Heart right ventricle (tissue), 16 donors: Measurements from ENCODE around the gene TTC36. TPM values are rescaled to one million over a fixed set of nuclear protein-coding genes. Genes with fewer than 3 reads are reported as not detected.
A peak's percentile ranks its signal among the peaks of the same experiment; 100 is the strongest.
"Not testable (repeated sequence)": the region's sequence is repeated elsewhere in the genome, so short reads cannot be mapped to it uniquely, and the experiment has no call there.

Experiments
- ATAC-seq, 8 donors: fragments of 200-7000 bp; cut with Tn5 transposase; one replicate each; pipeline ENCODE4 v1.9.1; 2020; ENCODE audit warnings: mild to moderate bottlenecking in 8 of 8, moderate library complexity in 8 of 8, moderate number of reproducible peaks in 1 of 8
- DNase-seq, 2 donors: peaks; one replicate each; pipeline ENCODE4 v3.0.0-alpha.2; 2020
- H3K27ac ChIP-seq, 10 donors: fragments of 200-600 bp; sonication (generic) in 2 of 10; one replicate each; pipeline versions ENCODE4 v1.5.0 to v1.8.0; 2020 to 2022; ENCODE audit warnings: mild to moderate bottlenecking in 3 of 10
- H3K27me3 ChIP-seq, 7 donors: fragments of 200-600 bp; one replicate each; pipeline ENCODE4 v1.8.0; 2021 to 2022; ENCODE audit warnings: mild to moderate bottlenecking in 2 of 7
- H3K36me3 ChIP-seq, 9 donors: fragments of 200-600 bp; sonication (generic) in 1 of 9; one replicate each; pipeline versions ENCODE4 v1.5.0 to v1.8.0; 2020 to 2022; ENCODE audit warnings: mild to moderate bottlenecking in 2 of 9
- H3K4me1 ChIP-seq, 9 donors: fragments of 200-600 bp; sonication (generic) in 1 of 9; one replicate each; pipeline versions ENCODE4 v1.5.0 to v1.8.0; 2020 to 2022; ENCODE audit warnings: mild to moderate bottlenecking in 4 of 9
- H3K4me3 ChIP-seq, 10 donors: fragments of 200-600 bp; sonication (generic) in 2 of 10; one replicate each; pipeline versions ENCODE4 v1.5.0 to v1.8.0; 2020 to 2022; ENCODE audit warnings: mild to moderate bottlenecking in 7 of 10, moderate library complexity in 2 of 10
- H3K9me3 ChIP-seq, 11 donors: fragments of 200-600 bp in 10 of 11; sonication (generic) in 2 of 11; one replicate each; pipeline versions ENCODE4 v1.5.0 to v1.8.0; 2013 to 2022; ENCODE audit warnings: mild to moderate bottlenecking in 2 of 11, control low read depth in 1 of 11, moderate library complexity in 1 of 11
- WGBS, 2 donors: extraction: QIAGEN DNeasy Blood & Tissue Kit; methylation state at CpG; one replicate each; pipeline ENCODE4 v1.1.7; 2013; ENCODE audit warnings: inconsistent platforms in 1 of 2; 5-methylcytosine and 5-hydroxymethylcytosine counted together
- intact Hi-C, 10 donors: fragments of 100-400 bp; cut with DNase I; formaldehyde crosslinking; loops; one replicate each; pipeline versions ENCODE4 v1.11.1 to v1.14.2; 2022
- polyA plus RNA-seq, 2 donors: library from polyadenylated mRNA; stranded (reverse); fragments of 200-250 nt; gene quantifications; one replicate each; pipeline ENCODE4 v1.2.3, GENCODE V29; 2013
- total RNA-seq, 10 donors: library from RNA; stranded (reverse); fragmentation: NEBNext Ultra II Directional in 3 of 10; extraction: Animal tissue kit (Norgen Biotek cat#: 25700) in 3 of 10; gene quantifications; one replicate each; pipeline versions ENCODE4 v1.2.1 to v1.2.4, GENCODE V29; 2021 to 2023
- TF ChIP-seq, protein P1 (sequence below), 9 donors: fragments of 200-600 bp; sonication (generic) in 2 of 9; IDR thresholded peaks; one replicate each; pipeline versions ENCODE4 v1.5.0 to v1.8.0; 2021 to 2022; ENCODE audit warnings: antibody characterized with exemption in 9 of 9, mild to moderate bottlenecking in 5 of 9, moderate library complexity in 1 of 9
- donor health status: Arrhythmogenic right ventricular cardiomyopathy.
- donor health status: ischemic (EF 13 %, LVEDD 7.1; RV severe dilation, severe dysfunction).
- donor health status: healthy with polysubstance abuse.
- donor health status: DM: no; HTN: yes; CAD: no.
- donor health status: DM: no; HTN: no; CAD: no.
- donor health status: ischemic (EF 25% LVEDD 6.9; RV normal size, moderate dysfunction).
- donor health status: ischemic (EF 25% LVEDD 5.7; RV mildly dilated, moderate dysfunction).
- donor health status: healthy.
- donor health status: DM: yes; HTN: yes; CAD: no.
- donor health status: Ischemic cardiomyopathy.
- donor health status: ischemic (EF 35%, LVEDD 5.7; RV mildly dilated, moderate dysfunction).
- donor health status: nonischemic (EF 11% LVEDD 7.7; RV severe dilation, severe dysfunction).
- donor health status: DM: yes; HTN: yes; CAD: no.
- donor health status: PGD.
- donor health status: ischemic (EF 29% LVEDD 5.4; RV normal size, mild dysfunction).
- donor health status: nonischemic (EF 23%, LVEDD 6.1; RV moderate dilation, normal function).

The TTC36 gene
- total and polyA plus RNA-seq, 12 donors: 0.16 to 1.8 (median 0.47) TPM; not detected in 4

- intact Hi-C loops: loop anchor here in 3 of 10 donors (5.0 to 10.0 kb wide), 2 partner anchors 37 to 214 kb away; partner anchors contain the start of gene PHLDB1 (in 2 of the 3)
- H3K27ac ChIP-seq: peak overlapping the region in 2 of 10 donors; percentile 99 to 100
- DNase-seq (no peak), ATAC-seq (no peak)
- TF ChIP-seq, protein P1, sequence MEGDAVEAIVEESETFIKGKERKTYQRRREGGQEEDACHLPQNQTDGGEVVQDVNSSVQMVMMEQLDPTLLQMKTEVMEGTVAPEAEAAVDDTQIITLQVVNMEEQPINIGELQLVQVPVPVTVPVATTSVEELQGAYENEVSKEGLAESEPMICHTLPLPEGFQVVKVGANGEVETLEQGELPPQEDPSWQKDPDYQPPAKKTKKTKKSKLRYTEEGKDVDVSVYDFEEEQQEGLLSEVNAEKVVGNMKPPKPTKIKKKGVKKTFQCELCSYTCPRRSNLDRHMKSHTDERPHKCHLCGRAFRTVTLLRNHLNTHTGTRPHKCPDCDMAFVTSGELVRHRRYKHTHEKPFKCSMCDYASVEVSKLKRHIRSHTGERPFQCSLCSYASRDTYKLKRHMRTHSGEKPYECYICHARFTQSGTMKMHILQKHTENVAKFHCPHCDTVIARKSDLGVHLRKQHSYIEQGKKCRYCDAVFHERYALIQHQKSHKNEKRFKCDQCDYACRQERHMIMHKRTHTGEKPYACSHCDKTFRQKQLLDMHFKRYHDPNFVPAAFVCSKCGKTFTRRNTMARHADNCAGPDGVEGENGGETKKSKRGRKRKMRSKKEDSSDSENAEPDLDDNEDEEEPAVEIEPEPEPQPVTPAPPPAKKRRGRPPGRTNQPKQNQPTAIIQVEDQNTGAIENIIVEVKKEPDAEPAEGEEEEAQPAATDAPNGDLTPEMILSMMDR (IDR thresholded peaks at IDR 0.05): no peak
- no peaks in the 10 kb centered on the region for H3K9me3 ChIP-seq
- WGBS, 2 donors: 100% methylated on average over 1 of the region's 1 CpG
- H3K36me3 ChIP-seq: peaks cover 0 to 5% (median 0%) of the 10 kb centered on the region in 9 donors
- no peak overlapping the region for H3K4me3 ChIP-seq
- H3K4me1 ChIP-seq: peaks cover 7 to 43% (median 31%) of the 10 kb centered on the region in 9 donors
- H3K27me3 ChIP-seq: no peaks in the 10 kb centered on the region
Measured at GRCh38 chr11:118570787-118571186, 43.5 kb downstream of the TTC36 start.

GRCh38 chr11:118571701-118572060, 44.4 kb downstream of the TTC36 start:
- H3K36me3 ChIP-seq, H3K9me3 ChIP-seq, H3K27me3 ChIP-seq: not testable (repeated sequence)
- peak in 1 of 8 donors; percentile 39 for ATAC-seq
- 10 to 22% methylated on average over 15 of the region's 15 CpGs for WGBS, 2 donors
- Histone ChIP-seq H3K4me3 (peak overlapping the region; percentile 88 to 99 (median 97)), H3K27ac (peak overlapping the region; percentile 90 to 100 (median 98)), H3K4me1 (peaks cover 7 to 46% (median 37%) of the 10 kb centered on the region in 9 donors)
- intact Hi-C loops: loop anchor here in 3 of 10 donors (5.0 to 10.0 kb wide), 2 partner anchors 36 to 213 kb away; partner anchors contain the start of gene PHLDB1 (in 2 of the 3)
- TF ChIP-seq, protein P1 (IDR thresholded peaks at IDR 0.05): peak in 1 of 9 donors; percentile 3
- peak in 1 of 2 donors; percentile 25 for DNase-seq

- Histone ChIP-seq H3K27me3 (no peaks in the 10 kb centered on the region), H3K36me3 (peaks cover 0 to 7% (median 0%) of the 10 kb centered on the region in 9 donors), H3K27ac (peak within 1 kb of the TSS; percentile 90 to 100 (median 98)), H3K4me3 (peak within 1 kb of the TSS; percentile 88 to 99 (median 97)), H3K4me1 (peaks cover 7 to 53% (median 40%) of the 10 kb centered on the region in 9 donors), H3K9me3 (no peaks in the 10 kb centered on the region)
- peak; percentile 80 to 81 for DNase-seq
- peak; percentile 86 to 94 (median 90) for ATAC-seq
- intact Hi-C loops: loop anchor here in 3 of 10 donors (5.0 to 10.0 kb wide), 2 partner anchors 35 to 212 kb away; partner anchors contain the start of gene PHLDB1 (in 2 of the 3)
- TF ChIP-seq, protein P1 (IDR thresholded peaks at IDR 0.05): no peak
- 0% methylated on average over 54 to 55 of the region's 55 CpGs for WGBS, 2 donors
Measured at GRCh38 chr11:118572061-118572980, 45.0 kb downstream of the TTC36 start, which contains the start of gene ARCN1. ARCN1 (plus strand) TSS chr11:118572409; CDS start chr11:118572548, 139 bp downstream.

DNA sequence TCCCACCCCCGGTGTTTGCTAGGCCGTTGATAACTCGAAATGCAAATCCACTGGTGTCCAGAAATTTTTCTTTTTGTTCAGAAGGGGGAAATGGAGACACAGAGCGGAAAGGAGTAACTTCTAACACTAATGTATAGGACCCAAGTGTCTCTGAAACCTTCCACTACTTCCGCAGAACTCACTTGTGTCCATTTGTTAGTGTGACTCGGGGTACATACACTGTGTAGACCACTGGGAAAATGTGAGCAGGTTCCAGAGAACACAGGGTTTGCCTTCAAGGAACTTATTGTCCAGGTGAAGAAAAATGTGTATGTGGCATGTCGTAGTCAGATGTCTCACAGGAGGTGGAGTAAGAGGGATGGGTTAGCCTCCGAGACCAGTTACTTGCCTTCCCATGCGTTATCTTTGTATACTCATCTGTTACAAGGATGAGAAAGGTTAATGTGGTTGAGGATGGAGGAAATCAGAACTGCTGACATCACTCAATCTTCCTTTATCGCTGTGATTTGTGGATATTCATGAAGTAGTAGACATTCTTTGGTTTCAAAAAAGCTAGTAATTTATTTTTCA, 45.8 kb downstream of the TTC36 start:
- intact Hi-C loops: loop anchor here in 3 of 10 donors (5.0 to 10.0 kb wide), 2 partner anchors 34 to 212 kb away; partner anchors contain the start of gene PHLDB1 (in 2 of the 3)
- TF ChIP-seq, protein P1 (IDR thresholded peaks at IDR 0.05): no peak
- Histone ChIP-seq H3K27ac (peak overlapping the region; percentile 90 to 100 (median 98)), H3K4me3 (peak overlapping the region; percentile 88 to 99 (median 97)), H3K36me3 (peaks cover 0 to 12% (median 0%) of the 10 kb centered on the region in 9 donors), H3K27me3 (no peaks in the 10 kb centered on the region), H3K9me3 (no peaks in the 10 kb centered on the region), H3K4me1 (peaks cover 7 to 60% (median 46%) of the 10 kb centered on the region in 9 donors)
- 2% methylated on average over 10 of the region's 10 CpGs for WGBS, 2 donors
- ATAC-seq: peak; percentile 16 to 49 (median 30)
- DNase-seq: no peak
